Measurements from ENCODE around the gene PRXL2B.
"Not testable (repeated sequence)": the region's sequence is repeated elsewhere in the genome, so short reads cannot be mapped to it uniquely, and the experiment has no call there.

The PRXL2B gene

DNA sequence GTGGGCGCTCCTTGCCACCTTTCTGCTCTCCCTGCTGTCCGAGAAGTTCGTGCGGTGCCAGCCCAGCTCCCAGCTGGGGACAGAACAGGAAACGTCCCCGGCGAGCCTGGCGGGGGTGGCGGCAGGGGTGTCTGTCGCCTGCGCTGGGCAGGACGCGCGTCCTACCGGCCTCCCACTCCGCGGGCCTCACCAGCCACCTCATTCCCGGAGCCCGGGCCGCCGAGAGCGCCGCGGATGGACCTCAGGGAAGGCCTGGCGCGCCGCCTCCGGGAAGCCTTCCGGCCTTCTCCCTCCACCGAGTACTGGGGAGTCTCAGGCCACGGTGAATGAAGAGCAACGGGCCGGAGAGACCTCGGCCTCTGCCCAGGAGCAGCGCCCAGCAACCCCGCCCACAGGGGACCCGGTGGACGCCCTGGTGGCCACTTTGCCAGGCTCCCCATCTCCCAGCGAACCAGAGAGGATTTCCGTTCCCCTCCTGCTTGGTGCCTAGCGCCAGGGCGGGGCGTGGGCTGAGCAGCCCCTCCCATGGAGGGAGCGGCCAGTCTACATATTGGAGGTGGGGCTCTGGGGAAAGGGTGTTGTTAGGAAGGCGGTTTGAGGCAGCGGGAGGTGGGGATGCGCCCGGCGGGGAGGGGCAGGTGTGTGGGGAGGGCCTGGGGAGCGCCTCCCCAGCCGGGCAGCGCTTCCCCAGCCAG lies 39.9 kb upstream of the PRXL2B start:
- no peaks in the 10 kb centered on the region for H3K9me3 Mint-ChIP-seq
- H3K36me3 Mint-ChIP-seq: peaks cover 32% of the 10 kb centered on the region
- H3K4me3 Mint-ChIP-seq: peak overlapping the region; percentile 88
- peak; percentile 62 for ATAC-seq
- peak; percentile 61 to 89 for DNase-seq (ENCODE audit: low spot score in 2 of 2)
- peak overlapping the region; percentile 89 for H3K27ac Mint-ChIP-seq
- peaks cover 19% of the 10 kb centered on the region for H3K4me1 Mint-ChIP-seq

DNA sequence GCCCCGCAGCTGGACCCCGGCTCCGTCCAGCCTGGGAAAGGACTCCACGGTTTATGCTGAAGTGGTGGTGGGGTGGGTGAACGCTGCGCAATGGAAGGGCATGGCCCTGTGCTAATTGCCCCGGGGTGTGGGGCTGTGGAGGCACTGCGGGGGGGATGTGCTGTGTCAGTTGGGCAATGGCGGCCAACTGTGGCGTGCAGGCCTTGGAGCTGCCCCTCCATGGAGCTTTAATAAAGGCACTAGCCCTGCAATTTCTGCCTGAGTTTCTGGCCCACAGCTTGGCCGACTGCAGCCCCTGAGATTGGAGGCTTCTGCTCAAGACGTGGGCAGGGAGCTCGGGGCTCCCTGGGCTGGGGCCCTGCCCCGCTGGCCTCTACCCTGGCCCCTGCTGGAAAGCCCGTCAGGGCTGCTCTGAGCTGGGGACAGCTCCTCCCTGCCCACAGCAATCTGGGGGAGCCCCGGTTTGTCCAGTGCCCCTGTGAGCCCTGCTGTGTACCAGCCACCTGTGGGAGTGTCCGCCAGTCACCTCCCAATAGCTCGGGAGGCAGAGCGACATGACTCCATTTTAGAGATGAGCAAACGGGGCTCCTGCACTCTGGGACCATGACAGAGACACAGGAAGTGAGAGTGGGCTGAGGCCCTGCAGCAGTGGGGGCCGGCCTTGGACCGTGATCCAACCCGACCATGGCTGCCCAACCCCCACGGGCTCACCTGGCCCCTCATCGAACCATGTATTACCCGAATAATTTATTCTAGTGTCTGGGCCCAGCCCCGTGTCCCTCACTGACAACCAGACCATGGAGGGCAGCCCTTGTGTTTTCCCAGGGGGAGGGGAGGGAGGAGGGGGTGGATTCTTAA lies 39.1 kb upstream of the PRXL2B start:
- Mint-ChIP-seq H3K4me1 (peaks cover 19% of the 10 kb centered on the region), H3K27ac (peak overlapping the region; percentile 89), H3K4me3 (peak overlapping the region; percentile 88), H3K36me3 (peaks cover 32% of the 10 kb centered on the region), H3K9me3 (no peaks in the 10 kb centered on the region)
- DNase-seq (ENCODE audit: low spot score in 2 of 2) (peak; percentile 49 to 80), ATAC-seq (peak; percentile 62)

DNA sequence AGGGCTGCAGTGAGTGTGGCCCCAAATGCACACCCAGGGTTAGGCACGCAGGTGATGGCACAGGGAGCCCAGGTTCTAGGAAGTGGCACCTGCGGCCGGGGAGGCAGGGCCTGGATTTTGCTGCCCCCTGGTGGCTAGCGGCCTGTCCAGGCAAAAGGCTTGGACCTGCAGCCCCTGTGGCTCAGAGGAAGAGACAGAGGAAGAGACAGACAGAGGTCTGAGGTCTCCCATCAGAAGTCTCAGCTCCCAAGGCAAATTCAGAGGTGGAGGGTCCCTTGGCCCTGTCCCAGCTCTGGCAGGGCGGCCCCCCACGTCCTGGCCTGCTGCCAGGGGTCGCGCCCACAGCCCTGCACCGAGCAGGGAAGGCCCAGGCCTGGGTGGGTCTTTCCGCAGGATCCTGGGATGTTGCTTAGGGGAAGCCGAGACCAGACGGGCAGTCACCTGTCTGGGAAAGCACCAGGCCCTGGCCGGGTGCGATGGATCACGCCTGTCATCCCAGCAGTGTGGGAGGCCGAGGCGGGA lies 38.4 kb upstream of the PRXL2B start:
- Mint-ChIP-seq H3K27ac (peak overlapping the region; percentile 89), H3K9me3 (no peaks in the 10 kb centered on the region), H3K4me1 (peaks cover 19% of the 10 kb centered on the region), H3K36me3 (peaks cover 32% of the 10 kb centered on the region), H3K4me3 (peak overlapping the region; percentile 88)
- peak; percentile 60 for ATAC-seq
- DNase-seq (ENCODE audit: low spot score in 2 of 2): peak; percentile 85 to 93

DNA sequence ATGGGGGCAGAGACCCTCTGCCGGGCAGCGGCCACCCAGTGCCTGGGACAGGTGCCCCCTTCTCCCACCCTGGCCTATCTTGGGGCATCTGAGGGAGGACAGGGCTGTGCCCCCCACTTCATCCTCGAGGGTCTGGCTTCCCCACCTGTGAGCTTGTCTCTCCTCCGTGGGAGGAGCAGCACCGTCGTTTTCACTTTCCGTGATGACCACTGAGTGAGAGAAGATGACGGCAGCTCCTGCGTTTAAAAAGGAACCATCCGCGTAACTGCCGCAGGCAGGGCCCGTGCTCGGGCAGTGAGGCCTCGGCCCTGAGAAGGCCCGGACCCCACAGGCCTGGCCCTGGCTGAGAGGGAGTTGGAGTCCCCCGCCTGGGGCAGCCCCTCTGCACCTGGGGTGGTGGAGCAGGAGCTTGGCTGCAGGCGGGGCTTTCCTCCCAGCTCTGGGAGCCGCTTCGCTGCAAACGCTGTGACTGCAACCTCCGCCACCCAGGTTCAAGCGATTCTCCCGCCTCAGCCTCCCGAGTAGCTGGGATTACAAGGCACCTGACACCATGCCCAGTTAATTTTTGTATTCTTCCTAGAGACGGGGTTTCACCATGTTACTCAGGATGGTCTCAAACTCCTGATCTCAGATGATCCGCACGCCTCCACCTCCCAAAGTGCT lies 37.1 kb upstream of the PRXL2B start:
- Mint-ChIP-seq H3K4me1 (peaks cover 29% of the 10 kb centered on the region), H3K4me3 (peak overlapping the region; percentile 88)
- ATAC-seq: not testable (repeated sequence)

DNA sequence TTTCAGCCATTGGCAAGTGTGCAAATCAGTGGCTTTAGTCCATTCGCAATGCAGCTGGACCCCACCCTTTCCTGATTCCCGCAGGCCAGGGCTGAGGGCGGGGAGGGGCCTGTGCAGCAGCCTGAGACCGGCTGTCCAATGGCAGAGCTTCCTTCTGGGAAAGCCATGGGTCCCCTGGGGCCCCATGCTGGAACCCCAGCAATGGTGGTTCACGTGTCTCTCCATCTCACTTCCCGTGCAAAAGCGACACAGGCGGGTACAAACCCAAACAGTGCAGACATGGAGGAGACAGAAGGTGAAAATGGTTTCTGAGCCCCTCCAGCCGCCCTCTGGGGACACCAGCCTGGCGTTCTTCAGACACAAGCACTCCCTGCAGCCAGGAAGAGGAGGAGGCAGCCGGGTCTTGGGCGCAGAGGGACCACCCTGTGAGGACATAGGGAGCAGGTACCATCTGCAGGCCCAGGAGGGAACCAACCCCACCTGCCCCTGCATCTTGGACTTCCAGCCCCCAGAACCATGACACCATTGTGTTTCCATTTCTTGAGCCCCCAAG lies 36.2 kb upstream of the PRXL2B start:
- ATAC-seq; H3K9me3 Mint-ChIP-seq; DNase-seq (ENCODE audit: low spot score in 2 of 2): not testable (repeated sequence)
- Mint-ChIP-seq H3K36me3 (peaks cover 33% of the 10 kb centered on the region), H3K4me1 (peaks cover 37% of the 10 kb centered on the region), H3K27ac (peak overlapping the region; percentile 89), H3K4me3 (peak overlapping the region; percentile 88)

More for the DNA sequence above, 37.1 kb upstream of the PRXL2B start:
- Mint-ChIP-seq H3K27ac (peak overlapping the region; percentile 89), H3K36me3 (peaks cover 32% of the 10 kb centered on the region)
- not testable (repeated sequence) for H3K9me3 Mint-ChIP-seq; DNase-seq (ENCODE audit: low spot score in 2 of 2)

DNA sequence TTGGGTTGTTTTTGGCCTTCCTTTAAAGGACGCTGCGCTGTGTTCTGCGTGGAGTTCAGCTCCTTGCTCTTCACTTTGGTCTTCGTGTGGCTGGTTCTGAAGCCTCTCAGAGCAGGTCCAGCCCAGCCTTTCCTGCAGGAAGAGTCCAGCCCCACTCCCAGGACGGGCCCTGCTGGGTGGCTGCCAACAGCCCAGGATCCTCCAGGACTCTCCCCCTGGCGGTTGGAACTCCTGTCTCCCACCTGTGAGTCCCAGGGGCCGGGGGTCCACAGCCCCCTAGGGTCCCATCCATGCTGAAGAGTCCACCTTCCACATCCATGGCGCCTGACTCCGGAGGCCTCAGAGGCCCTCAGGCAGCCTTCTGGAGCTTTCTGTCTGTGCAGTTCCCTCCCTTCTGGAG lies 35.0 kb upstream of the PRXL2B start:
- H3K9me3 Mint-ChIP-seq; H3K4me3 Mint-ChIP-seq; ATAC-seq; DNase-seq (ENCODE audit: low spot score in 2 of 2): not testable (repeated sequence)
- peaks cover 45% of the 10 kb centered on the region for H3K4me1 Mint-ChIP-seq
- H3K36me3 Mint-ChIP-seq: peaks cover 40% of the 10 kb centered on the region
- peak overlapping the region; percentile 80 for H3K27ac Mint-ChIP-seq

DNA sequence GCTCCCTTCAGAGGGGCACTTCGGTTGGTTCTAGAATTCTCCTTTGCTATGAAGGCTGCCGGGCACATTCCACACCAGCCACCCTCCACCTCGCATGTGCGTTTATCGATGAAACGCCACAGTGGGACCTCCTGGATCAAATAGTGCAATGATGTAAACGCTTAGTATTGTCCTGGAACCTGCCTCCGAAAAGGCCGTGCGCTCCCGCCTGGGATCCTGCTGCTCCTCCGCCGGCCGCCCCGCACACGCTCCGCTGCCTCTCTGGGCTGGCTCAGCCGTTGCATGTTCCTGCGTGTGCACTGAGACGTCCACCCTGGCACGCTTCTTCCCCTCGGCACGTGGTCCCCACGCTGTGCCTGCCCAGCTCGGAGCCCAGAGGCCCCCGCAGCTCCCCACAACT lies 34.4 kb upstream of the PRXL2B start:
- Mint-ChIP-seq H3K4me1 (peaks cover 46% of the 10 kb centered on the region), H3K36me3 (peaks cover 39% of the 10 kb centered on the region), H3K27ac (no peak overlapping the region), H3K4me3 (no peak overlapping the region), H3K9me3 (no peaks in the 10 kb centered on the region)
- ATAC-seq (no peak), DNase-seq (ENCODE audit: low spot score in 2 of 2) (no peak)

DNA sequence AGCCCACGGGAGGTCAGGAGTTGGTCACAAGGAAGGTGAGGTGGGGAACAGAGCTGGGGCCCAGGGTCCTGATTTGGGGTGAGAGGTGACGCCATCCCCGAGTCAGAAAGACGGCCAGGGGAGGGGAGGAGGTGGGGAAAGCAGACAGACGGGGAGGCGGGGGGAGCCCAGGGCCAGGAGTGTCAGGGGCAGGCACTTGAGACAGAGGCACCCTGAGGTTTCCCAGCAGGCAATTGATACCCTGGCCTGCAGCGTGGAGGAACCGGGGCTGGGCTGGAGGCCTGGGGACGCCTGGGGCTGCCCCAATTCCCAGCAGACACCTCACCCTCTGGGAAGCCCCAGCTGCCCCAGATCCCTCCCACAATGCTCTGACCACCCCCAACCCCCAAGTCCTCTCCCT lies 33.5 kb upstream of the PRXL2B start:
- not testable (repeated sequence) for DNase-seq (ENCODE audit: low spot score in 2 of 2); ATAC-seq; H3K9me3 Mint-ChIP-seq; H3K27ac Mint-ChIP-seq; H3K4me3 Mint-ChIP-seq
- H3K4me1 Mint-ChIP-seq: peaks cover 47% of the 10 kb centered on the region
- peaks cover 35% of the 10 kb centered on the region for H3K36me3 Mint-ChIP-seq

DNA sequence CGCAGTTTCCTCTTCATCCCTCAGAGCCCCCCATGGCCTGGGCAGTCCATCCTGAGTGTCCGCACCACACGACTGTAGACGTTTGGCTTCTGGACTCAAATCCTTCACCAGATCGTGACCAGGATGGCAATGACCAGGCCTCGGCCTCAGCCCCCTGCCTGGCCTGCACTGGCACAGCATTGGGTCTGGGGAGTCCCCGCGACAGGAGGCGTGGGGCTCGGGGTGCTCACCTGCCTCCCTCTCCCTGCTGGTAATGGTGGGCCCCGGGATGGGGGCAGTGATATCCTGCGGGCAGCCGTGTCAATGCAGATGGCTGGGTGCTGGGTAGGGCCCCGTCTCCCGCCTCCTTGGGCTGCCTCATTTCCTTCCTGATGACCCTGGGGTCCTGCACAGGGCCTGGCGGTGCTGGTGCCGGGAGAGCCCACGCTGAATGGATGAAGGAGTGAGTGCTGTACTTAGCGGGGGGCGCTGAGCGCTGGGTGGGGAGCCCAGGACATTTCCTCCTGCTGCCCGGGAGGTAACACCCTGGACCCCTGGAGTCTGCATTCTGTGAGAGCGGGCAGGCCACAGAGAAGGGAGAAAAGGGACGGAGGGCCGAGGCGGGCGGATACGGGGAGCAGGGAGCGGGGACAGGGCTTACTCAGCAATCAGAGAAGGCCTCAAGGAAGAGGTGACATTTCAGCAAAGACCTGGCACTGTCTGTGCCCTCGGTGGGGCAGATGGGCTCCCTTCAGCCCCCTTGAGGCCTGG lies 32.5 kb upstream of the PRXL2B start:
- Mint-ChIP-seq H3K36me3 (peaks cover 35% of the 10 kb centered on the region), H3K9me3 (no peaks in the 10 kb centered on the region), H3K4me3 (peak overlapping the region; percentile 99), H3K4me1 (peaks cover 52% of the 10 kb centered on the region), H3K27ac (peak overlapping the region; percentile 99)
- DNase-seq (ENCODE audit: low spot score in 2 of 2) (no peak), ATAC-seq (no peak)

DNA sequence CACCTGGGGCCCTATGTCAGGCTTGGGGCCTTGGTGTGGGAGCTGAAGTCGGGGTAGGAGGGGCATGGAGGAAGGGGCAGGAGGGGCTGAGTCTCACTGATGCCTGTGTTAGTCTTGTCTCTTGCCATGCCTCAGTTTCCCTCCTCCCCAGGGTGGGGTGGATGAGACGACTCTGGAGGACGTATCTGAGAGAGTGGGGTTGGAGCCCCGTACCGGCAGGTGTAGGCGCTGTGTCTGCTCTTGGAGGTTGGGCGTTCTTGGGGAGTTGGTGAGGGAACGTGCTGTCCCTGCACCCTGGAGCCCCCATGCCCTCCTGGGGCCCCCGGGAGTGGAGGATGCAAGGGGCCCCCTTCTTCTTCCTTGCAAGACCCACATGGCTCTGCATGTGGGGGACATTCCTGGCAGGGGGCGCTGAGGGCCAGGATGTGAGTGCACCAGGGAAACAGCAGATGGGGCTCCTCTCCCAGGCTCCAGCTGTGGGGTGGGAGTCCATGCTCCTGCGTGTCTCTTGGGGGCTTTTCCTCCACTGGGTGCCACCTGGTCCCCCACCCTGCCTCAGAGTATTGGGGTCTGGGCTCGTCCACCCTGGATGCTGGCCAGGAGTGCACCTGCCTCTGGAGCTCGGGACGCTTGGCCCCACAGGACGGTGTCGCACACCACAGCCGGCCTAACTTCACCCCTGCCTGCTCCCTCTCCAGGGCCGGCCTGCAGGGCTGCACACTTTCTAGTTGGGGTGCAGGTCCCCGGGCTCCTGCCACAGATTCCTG lies 31.8 kb upstream of the PRXL2B start:
- no peak for ATAC-seq
- H3K36me3 Mint-ChIP-seq: peaks cover 36% of the 10 kb centered on the region

DNA sequence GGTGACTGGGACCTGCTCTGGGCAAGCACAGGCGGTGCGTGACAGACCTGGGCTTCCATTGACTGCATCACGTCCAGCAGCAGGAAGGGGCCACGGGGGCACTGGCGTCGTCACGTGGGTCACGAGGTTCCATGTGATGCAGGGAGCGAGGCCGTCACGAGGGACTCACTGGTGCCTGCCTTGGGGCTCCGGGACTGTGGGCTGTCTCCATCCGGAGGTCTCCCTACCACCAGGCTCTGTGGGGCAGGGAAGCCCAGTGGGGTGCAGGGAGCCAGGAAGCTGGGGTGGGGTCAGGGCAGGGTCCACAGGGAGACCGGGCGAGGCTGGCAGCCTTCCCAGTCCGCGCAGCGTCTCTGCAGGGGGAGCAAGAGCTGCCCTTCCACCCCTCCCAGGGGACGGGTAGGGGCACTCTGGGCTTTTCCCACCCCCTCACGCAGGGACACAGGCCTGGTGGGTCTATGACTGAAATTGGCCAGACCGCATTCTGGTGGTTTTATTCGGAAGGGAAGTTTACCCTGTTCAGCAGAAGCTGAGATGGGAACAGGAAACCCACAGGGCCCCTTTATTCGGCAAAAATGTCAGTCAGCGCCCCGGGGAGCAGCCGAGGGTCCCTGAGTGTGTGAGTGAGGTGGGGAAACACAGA lies 30.8 kb upstream of the PRXL2B start:
- peaks cover 46% of the 10 kb centered on the region for H3K36me3 Mint-ChIP-seq
- peak overlapping the region; percentile 99 for H3K4me3 Mint-ChIP-seq
- DNase-seq (ENCODE audit: low spot score in 2 of 2) (peak; percentile 71 to 91), ATAC-seq (peak; percentile 82)
- no peaks in the 10 kb centered on the region for H3K9me3 Mint-ChIP-seq
- peaks cover 46% of the 10 kb centered on the region for H3K4me1 Mint-ChIP-seq
- peak overlapping the region; percentile 99 for H3K27ac Mint-ChIP-seq

More for the DNA sequence above, 31.8 kb upstream of the PRXL2B start:
- DNase-seq (ENCODE audit: low spot score in 2 of 2): peak in 1 of 2 donors; percentile 65
- Mint-ChIP-seq H3K4me3 (peak overlapping the region; percentile 99), H3K27ac (peak overlapping the region; percentile 99), H3K9me3 (no peaks in the 10 kb centered on the region), H3K4me1 (peaks cover 46% of the 10 kb centered on the region)

DNA sequence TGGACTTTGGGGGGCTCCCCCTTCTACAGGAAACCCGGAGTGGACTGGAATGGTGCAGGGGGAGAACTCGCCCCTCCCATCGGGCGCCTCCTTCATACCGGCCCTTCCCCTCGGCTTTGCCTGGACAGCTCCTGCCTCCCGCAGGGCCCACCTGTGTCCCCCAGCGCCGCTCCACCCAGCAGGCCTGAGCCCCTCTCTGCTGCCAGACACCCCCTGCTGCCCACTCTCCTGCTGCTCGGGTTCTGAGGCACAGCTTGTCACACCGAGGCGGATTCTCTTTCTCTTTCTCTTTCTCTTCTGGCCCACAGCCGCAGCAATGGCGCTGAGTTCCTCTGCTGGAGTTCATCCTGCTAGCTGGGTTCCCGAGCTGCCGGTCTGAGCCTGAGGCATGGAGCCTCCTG lies 30.3 kb upstream of the PRXL2B start, which contains the start of gene TNFRSF14:
TSS of gene TNFRSF14 (plus strand) at position 95 of the 401 bp plus-strand sequence. CDS start at position 389, 294 bp downstream.
- DNase-seq (ENCODE audit: low spot score in 2 of 2) (no peak), ATAC-seq (peak; percentile 70)
- Mint-ChIP-seq H3K36me3 (peaks cover 51% of the 10 kb centered on the region), H3K27ac (peak within 1 kb of the TSS; percentile 99), H3K4me3 (peak within 1 kb of the TSS; percentile 99), H3K4me1 (peaks cover 51% of the 10 kb centered on the region), H3K9me3 (no peaks in the 10 kb centered on the region)

Measured in stimulated activated effector memory CD8-positive, alpha-beta T cell treated with anti-CD3 and anti-CD28 coated beads, Interleukin-12 subunit alpha, Interleukin-12 subunit beta, amount 100 ng/mL, for 72 hours (primary cell).